HG02938 (cell line): Measurements from ENCODE around the gene EEF1A2.

Experiments
- ATAC-seq: cut with Tn5 transposase; IDR thresholded peaks from one replicate; pipeline ENCODE4 v1.9.1; 2021; ENCODE audit warnings: mild to moderate bottlenecking, moderate library complexity; ENCODE audit not compliant: unreplicated experiment

The EEF1A2 gene

DNA sequence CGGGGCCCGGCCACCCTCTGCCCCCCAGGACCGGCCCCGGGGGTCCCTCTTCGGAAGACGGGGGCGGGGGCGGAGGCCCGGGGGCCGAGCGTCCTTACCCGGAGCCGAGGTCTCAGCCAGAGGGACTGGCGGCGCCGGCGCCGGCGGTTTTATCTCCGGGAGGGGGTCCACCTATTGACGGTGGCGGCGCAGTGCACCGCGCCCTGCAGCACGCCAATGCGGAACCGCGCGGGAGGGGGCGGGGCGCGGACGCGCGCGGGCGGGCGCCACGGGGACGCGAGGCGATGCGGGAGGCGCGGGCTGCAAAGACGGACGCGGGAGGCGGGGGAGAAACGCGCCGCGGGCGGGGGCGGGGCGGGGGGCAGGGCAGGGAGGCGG, at the start of gene EEF1A2:
Gene EEF1A2, minus strand, starts transcription at position 124 of the 378 bp plus-strand sequence. CDS start 1,320 bp downstream, outside the sequence.
- ATAC-seq, result no peak

DNA sequence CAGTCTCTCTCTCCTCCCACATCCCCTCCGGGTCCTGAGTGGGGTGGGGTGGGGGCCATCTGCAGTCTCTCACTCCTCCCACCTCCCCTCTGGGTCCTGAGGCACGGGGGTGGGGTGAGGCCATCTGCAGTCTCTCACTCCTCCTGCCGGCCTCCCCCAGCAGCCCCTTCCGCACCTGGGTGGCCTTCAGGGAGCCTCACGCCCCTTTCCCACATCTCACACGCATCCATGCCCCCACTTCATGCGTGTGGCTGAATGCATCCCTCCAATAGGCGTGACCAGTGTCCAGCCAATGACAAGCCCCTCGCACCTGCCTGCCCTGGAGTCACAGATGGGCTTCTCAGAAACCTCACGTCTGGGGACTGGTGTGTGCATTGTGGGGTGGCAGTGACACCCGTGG, 49.7 kb upstream of the EEF1A2 start:
- ATAC-seq, result no peak

DNA sequence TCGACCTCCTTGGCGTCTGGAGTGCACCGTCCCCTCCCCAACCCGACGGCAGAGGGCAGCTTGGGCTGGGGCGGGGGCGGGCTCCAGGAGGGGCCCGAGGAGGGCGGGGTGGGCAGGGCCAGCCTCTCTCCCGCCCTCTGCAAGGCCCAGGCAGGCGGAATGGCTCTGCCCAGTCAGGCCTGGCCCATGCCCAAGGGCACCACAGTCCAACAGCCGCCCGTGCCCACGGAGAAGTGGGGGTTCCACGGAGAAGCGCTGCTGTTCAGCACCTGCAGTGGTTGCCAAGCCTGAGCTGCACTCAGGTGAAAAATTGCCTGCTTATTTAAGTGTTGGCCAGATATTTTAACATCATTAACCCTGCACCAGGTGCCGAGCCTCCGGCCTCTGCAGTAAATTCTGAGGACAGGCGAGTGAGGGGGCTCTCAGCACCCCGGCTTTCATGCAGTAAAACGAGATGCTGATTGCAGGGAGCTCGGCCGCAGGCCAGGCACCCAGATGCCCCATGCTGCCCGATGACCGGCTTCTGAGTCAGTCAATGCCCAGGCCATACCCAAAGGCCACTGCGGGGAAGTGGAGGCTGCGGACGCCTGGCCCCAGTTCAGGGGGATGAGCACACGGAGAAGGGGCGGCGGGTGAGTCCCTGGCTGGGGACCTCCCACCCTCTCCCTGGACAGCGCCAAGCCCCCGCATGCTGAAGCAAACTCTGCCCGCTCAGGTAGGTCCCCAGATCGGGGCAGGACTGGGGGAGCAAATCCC, 49.0 kb upstream of the EEF1A2 start, which contains the start of gene SRMS:
Gene SRMS, minus strand, starts transcription at position 25 of the 756 bp plus-strand sequence. CDS start 286 bp downstream, outside the sequence.
- no peak for ATAC-seq

DNA sequence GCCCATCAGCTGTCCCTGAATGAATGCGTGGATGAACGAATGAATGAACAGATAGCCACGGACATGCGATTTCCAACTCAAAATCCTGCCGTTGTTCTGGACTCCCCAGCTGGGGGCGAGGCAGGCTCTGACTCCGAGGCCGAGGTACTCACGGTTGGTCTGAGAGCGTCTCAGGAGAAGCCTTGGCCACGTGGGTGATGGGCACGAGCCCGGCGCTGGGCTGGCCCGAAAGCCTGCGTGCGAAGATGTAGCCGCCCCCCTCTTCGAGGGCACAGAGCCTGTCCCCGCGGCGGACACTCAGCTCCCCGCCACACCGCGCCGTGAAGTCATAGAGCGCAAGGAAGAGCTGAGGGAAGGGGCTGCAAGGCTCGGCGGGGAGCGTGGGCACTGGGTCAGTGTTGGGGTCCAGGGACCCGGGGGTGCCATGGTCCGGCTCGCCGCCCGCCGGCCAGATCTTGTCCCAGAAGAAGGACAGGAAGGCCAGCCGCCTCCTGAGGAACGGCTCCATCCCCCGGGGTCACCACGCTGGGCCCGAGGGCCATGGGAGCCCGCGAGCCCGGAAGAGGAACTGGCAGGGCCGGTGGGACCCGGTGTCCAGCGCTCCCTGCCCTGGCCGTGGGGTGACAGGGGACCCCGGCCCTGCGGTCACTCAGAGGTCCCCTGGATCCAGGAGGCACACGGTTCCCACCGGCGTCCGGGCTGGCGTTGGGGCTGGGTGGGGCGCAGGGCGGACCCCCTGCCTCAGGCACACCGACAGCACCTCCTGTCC, 48.3 kb upstream of the EEF1A2 start:
- no peak for ATAC-seq

DNA sequence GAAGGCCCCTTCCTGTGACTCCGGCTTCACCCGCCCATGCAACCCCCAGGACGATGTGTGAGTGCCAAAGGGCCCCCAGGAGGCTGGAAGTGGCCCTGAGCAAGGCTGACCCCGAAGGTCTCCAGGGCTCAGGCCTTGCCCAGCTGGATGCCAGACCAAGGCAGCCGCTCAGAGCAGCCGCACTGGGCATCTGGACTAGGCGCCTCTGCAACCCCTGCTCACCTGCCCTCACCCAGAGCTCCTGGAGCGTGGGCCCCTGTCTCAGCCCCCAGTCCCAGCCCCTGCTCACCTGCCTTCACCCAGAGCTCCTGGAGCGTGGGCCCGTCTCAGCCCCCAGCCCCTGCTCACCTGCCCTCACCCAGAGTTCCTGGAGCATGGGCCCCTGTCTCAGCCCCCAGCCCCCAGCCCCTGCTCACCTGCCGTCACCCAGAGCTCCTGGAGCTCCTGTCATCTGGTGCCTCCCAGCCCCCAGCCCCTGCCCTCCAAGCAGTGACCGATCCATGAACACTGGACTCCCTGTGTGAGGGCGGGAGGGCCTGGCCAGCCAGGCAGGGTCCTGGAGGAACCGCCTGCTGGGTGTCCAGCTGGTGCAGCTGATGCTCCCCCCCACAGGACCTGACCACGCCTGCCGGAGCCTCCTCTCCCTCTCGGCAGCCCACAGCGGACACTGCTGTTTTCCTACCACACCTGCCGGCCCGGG, 47.5 kb upstream of the EEF1A2 start:
- ATAC-seq, result no peak

DNA sequence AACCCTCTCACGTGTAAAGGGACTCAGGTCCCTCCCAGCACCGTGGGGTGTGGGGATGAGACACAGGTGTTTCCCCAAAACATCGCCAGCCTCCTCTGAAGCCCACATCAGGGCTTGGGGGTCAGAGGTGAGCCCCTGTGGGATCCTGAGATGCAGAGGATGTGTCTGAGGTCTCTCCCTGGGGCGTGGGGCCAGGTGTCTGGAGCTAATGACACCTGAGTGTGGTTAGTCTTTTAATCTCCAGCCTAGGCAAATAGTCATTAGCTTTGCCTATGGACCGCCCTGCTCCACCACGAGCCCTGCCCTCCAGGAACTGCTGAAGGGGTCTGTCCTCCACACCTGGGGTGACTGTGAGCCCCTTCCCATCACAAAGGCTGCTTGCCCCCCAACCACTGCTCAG, 46.9 kb upstream of the EEF1A2 start:
- no peak for ATAC-seq

DNA sequence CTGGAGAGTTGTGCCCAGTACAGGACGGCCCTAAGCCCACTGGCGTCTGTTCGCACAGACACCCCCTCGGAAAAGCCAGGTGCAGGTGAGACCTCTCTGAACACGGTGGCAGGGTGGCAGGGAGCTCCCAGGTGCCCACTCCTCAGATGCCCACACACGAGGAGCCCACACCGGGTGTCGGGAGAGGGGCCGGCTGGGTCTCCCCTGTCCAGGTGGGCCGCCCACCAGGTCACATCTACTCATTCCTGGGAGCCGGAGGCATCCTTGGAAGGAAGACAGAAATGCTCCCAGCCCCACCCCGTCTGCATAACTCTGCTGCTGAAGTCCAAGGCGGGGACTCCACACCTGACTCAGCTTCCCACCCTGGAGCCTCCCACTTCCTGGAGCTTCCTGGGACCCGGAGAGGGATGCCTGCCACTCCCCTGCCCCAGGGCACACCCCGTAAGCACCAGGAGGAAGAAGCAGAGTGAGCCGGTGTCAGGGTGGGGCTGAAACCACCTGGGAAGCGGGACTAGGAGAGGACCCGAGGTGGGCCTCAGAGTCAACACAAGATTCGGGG, 46.2 kb upstream of the EEF1A2 start:
- ATAC-seq, result no peak

DNA sequence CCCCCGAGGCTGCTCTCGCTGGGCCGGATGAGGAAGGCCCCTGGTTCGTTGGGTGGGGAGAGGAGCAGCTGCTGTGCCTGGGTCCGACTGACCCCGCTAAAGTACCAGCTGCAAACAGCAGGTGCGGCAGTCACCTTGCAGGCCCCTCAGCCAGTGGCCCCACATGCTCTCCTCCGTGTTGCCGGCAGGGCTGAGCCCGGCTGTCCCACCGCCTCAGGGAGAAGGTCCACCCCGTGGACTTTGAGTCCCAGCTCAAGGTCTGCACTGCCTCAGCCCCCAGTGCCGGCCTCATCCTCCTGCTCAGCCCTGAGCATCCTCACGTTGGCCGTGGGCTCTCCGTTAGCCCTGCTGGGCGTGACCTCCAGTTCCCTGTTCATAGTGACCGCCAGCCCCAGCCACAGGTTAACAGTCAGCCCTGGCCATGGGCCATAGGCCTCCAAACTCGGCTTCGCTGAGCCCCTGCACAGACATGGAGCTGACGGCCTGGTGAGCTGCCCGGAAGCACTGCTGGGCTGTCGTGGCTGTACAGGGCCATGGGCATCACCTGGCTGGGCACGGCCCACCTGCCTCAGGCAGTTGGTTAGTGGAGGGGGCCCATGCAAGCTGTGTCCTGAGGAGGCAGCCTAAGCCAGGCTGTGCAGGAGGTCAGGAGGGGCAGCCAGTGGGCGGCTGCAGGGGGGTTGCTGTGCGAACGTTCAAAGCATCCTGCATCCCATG, 45.5 kb upstream of the EEF1A2 start:
- ATAC-seq, result no peak

DNA sequence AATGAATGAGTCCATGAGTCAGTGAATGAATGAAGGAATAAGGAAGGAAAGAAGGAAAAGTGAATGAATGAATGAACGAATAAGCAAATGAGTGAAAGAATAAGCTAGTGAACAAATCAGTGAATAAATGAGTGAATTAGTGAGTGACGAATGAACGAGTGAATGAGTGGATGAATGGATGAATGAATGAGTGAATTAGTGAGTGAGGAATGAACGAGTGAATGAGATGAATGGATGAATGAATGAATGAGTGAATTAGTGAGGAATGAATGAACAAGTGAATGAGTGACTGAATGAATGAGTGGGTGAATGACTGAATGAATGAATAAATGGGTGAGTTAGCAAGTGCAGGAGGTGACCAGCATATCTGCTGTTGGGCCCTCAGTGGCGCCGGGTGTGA, 44.9 kb upstream of the EEF1A2 start:
- no peak for ATAC-seq

DNA sequence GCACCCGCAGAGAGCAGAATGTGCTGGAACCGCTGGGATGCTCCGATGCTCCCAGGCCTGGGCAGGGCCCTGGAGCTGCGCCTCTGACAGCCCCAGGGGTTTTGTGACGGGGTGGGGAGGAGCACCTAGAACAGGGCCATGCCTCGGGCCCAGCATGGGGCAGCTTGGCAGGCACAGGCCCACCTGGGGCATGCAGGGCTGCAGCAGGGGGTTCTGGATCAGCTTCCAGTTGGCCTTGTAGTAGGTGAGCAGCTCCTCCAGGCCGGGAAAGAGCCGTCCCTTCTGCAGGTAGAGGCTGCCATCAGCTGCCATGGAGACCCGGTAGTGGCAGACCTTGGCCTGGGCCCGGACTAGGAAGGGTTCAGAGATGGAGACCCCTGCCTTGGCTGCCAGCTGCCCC, 44.2 kb upstream of the EEF1A2 start:
- ATAC-seq, result no peak

DNA sequence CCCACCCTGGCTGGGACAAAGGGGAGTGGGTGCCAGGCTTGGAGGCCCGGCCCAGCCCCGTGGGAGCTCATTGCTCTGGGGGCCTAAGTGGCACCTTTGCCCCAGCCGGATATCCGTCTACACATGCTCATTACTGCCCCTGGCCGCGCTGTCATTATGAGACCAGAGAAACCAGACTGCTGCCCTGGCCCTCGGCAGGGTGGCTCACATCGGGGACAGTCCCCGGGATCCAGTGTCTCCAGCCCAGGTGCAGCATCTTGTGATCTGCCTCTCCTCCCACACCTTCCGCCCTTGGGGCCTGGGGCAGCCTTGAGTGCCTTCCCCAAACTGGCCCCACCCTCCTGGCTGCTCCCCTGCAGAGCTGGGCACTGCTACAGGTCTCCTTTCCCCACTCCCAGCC, 43.8 kb upstream of the EEF1A2 start:
- no peak for ATAC-seq

DNA sequence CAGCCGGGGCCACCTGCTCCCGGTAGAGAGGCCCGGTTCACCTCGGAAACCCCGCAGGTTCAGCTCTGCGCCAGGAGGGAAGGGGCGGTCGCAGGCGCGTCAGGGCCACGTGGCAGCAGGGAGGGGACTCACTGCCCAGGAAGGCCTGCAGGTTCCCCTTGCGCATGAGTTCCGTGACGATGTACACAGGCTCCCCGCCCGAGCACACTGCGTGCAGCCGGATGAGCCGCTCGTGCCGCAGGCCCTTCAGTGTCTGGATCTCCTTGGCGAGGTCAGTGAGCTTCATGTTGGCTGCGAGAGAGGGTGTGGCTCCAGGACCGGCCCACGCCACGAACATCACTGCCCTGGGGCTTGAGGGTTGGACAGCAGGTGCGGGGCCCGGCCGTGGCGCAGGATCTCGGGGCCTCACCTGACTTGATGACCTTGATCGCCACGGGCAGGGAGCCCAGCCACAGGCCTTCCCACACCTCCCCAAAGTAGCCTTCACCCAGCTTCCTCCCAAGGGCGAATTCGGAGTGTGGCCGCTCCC, 43.2 kb upstream of the EEF1A2 start:
- ATAC-seq, result no peak

DNA sequence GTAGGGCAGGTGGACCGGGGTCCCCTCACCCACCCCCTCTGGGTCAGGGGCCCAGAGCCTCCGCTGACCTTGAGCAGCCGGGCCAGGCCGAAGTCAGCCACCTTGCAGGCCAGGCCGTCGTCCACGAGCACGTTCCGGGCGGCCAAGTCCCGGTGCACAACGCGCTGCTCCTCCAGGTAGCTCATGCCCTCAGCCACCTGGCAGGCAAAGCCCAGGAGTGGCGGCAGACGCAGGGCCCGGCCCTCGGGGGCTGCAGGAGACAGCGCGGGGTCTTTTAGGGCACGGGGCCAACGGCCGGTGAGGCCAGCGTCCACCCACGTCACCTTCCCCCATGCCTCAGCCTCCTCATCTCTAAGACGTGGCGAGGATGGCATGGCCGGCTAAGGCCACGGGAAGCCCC, 42.5 kb upstream of the EEF1A2 start:
- ATAC-seq, result no peak

DNA sequence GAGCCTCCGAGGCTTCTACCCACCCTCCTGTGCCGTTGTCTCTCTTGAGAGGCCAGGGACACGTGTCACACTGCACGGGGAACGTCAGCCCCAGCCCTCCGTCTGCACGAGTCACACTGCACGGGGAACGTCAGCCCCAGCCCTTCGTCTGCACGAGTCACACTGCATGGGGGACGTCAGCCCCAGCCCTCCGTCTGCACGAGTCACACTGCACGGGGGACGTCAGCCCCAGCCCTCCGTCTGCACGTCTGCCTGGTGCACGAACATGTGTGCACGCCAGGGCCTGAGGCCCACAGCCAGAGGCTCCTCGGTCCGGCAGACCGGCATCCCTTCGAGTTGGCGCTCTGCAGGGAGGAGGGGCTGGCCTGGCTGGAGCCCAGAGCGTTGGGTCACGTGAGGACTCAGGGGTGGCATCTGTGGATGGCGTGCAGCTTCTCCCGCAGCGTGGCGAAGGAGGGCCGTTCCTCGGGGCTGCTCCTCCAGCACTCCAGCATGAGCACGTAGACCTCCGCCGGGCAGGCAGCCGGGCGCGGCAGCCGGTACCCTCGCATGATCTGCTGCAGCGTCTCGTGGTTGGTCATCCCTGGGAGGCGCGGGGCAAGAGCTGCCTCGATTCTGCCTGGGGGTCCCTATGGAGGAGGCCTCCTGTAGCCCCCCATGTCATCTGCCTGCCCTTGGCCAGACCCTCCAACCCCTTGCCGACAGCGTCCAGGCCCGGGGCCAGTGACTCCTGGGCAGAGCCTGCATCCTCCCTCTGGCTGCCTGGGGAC, 41.7 kb upstream of the EEF1A2 start:
- no peak for ATAC-seq

DNA sequence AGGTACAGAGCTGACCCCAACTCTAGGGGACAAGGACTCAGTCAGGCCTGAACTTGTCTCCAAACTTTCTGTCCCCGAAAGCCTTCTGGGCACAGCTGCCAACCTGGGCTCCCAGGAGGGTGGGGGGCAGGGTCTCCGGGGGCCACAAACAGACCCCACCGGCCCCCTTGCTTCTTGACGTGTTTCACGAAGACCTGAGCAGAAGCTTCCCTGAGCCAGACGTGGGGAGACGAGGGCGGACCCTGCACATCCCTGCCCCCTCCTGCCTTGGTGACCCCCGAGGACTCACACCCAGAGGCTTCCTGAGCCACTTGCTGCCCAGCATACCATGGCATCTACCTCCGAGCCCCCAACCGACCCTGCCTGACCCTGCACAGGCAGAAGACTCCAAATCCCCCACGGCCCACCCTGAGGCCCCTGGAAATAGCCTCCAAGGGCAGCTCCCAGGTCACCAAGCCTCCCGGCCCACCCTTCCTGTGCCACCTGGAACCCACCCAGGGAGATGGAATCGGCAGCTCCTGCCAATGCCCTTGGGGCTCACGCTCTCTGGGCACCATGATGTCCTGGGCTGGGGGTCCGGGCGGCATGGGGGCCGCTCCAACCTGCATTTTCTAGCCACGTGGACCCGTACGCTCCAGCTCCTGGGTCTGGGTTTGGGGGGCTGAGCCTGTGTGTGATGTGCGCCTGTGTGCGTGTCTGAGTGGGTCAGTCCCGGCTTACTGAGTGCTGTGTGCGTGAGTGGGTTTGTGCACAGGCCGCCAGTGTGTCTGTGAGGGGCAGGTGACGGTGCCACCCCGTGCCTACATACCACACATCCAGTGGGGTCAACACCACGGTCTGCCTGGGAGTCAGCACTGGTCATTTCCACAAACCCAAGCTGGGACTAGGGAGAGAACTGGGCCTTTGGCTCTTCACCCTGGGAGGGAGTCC, 40.8 kb upstream of the EEF1A2 start:
- ATAC-seq, result no peak

DNA sequence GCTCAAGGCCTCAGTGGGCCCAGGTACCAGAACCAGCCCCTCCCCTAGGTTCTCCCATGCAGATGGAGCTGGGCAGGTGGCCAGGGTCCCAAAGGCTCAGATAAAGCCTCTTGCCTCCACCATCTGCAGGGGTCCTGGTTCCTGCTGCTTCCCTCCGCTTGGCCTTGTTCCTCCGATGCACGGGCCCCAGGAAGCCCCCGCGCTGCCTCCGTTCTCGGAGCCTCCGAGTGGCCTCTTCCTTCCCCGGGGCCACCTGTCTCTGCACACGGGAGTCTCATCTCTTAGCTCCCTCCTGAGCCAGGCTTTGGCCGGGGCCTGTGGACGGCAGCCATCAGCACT, 40.2 kb upstream of the EEF1A2 start:
- no peak for ATAC-seq

DNA sequence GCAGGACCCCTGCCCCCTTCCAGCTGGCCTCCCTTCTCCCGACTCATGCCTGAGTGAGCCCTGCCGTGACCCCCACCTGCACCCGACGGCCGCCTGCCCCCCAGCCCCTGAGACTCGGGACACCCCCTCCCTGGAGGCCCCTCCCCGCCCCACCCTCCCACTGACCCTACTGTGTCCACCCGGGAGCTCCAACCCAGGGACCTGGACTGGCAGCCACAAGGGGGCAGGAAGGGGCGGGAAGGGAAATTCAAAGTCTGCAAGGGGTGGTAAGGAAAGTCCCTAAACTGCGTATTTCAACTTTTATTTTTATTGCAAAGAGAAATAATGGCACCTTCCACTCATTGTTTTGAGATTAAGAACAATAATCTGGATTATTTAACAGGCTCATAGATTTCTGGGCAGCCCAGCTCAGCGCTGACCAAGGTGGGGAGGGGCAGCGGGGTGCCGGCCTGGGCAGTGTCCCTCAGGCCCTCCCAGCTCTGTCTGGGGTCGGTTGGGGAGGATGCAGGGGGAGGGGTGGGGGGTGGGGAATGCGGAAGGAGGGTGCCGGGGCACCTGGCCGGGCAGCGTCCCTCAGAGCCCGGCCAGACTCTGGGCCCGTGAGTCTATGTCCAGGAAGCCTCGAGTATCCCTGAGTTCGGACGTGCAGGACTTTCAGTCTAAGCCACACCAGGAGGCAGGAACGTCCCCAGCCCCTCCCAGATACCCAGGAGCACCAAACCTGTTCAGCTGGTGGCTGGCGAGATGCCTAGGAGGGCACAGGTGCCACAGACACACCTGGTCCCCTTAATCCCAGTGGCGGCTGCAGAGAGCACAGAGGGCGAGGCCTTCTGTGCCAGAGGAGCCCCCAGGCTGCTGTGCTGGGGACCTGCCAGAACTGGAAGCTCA, 39.6 kb upstream of the EEF1A2 start:
- ATAC-seq, result no peak
